T47D (cell line): ENCODE measurements around the gene STIM2.

Experiments used
- DNase-seq, 2 experiments: peaks; one replicate each; pipeline versions ENCODE4 v3.0.0 to v3.0.0-alpha.2; 2011 to 2012; ENCODE audit warnings: low read depth in 1 of 2, low spot score in 1 of 2
- JUND ChIP-seq: IDR thresholded peaks from 2 replicates; pipeline ENCODE4 v1.6.1; 2012; ENCODE audit warnings: low read depth
- in situ Hi-C: cut with HindIII; loops from 2 replicates; pipeline ENCODE4 v1.10.0; 2016; ENCODE audit warnings: low sequenced_read_pairs, low pct_unique_long_range_greater_than_20kb

STIM2 gene

DNA sequence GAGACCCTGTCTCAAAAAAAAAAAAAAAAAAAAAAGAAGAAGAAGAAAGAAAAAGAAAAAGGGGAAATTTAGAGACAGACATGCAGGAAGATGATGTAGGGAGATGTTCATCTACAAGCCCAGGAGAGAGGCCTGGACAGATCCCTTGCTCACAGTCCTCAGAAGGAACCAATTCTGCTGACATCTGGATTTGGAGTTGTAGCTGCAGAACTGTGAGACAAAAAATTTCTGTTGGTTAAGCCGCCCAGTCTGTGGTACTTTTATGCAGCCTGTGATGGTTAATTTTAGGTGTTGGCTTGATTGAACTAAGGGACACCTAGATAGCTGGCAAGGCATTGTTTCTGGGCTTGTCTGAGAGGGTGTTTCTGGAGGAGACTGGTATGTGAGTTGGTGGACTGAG lies 10.1 kb upstream of the STIM2 start:
- no peak for TF ChIP-seq JUND
- DNase-seq = no peak
- in situ Hi-C loops = no loop called here

DNA sequence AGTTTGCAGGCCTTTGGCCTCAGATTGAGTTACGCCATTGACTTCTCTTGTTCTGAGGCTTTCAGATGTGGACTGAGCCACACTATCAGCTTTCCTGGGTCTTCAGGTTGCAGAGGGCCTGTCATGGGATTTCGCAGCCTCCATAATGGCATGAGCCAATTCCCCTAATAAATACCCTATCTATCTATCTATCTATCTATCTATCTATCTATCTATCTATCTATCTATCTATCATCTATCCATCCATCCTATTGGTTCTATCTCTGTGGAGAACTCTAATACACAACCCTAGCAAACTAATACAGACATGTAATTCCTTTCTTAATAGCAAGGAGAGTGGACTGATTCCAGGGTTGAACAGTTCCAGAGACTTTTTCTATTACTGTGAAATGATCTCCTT lies 9.5 kb upstream of the STIM2 start:
- in situ Hi-C loops = no loop called here
- TF ChIP-seq JUND = no peak
- no peak for DNase-seq

DNA sequence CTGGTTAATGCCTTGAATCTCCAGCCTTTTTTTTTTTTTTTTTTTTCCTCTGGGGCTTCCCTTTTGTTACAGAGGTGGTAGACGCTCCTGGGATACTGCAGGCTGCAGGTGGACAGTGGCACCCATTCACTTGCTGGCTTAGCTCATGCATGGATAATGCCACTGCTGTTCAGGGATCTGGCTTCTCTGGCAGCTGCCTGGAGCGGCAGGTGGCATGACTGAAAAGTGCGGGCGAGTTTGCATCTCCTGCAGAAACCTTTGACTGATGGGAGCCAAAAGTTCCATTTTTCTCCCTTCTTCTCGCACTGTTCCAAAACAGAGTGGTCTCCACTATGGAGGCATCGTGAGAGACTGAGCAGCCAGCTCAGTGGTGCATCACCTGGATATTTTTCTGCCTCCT lies 5.9 kb upstream of the STIM2 start:
- in situ Hi-C loops = no loop called here
- DNase-seq = no peak
- TF ChIP-seq JUND = no peak

DNA sequence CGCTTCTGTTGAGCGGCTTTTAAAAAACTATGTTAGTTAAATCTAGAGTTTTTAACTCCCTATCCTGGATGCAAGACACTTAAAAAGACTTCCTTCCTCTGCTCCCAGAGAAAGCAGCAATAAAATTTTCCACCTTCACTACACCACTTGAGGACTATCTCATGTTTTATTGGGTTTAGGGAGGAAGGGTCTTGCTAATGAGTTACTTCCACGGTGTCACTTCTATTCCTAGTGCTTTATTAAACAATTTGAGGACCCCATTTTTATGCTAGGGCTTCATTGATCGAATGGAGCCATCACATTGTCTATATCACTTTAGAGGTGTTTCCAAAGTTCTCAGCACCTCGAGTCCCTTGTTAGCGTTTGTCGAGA lies 3.7 kb upstream of the STIM2 start:
- TF ChIP-seq JUND = no peak
- DNase-seq = no peak
- in situ Hi-C loops = no loop called here

DNA sequence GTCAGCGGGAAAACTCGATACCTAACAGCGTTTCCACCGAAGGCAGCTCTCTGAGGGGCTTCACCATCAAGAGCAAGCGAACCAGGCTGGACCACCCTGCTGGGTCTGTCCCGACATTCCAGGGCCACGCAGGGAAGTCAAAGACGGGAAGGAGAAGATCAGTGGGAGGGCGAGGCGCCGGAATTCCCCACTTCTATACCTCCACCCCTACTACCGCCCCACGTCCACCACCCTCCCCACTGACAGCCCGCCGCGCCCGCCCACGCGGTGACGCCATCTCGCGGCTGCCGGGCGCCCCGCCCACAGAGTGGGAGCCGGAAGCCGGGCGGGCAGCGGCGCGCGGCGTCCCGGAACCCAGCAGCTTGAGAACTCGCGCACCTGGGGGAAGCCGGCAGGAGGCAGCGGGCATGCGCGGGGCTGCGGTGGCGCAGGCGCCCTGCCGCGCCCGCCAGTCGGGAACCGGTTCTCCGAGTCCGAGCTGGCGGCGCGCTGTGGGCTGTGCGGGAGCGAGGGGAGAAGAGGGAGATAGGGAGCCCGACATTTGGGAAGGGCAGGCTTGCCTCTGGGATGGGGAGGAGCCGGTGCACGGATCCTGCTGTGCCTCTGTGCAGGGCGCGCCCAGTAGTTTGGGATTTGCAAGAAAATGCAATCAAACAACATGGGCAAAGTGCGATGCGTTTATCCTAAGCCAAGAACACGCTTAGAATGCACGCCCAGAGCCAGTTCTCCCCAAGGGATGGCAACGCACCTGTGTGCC lies 3.2 kb upstream of the STIM2 start:
- TF ChIP-seq JUND = no peak
- in situ Hi-C loops = no loop called here
- peak; percentile 59 to 92 for DNase-seq

GRCh38 chr4:26858035-26858918 lies 2.4 kb upstream of the STIM2 start:
- DNase-seq = peak in 1 of 2 experiments; percentile 30
- TF ChIP-seq JUND = no peak
- in situ Hi-C loops = no loop called here

DNA sequence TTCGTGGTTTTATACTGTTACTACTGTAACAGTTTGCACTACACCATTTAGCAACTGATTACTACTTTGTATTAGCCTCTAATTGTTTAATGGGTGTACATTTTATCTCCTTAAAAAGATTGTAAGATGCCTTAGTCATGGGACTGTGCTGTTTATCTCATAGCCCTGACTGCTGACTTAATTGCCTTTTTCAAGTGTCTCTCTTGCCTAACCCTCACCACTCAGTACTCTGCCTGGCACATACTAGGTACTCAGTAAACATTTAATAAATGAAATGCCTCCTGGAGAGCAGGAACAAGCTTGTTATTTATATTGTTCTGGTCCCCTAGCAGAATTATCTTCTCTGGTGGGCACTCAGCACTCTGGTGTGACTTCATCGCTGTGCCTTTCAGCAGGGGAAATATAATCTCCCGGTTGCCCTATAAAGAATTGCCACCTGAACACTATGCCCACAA lies 1.7 kb upstream of the STIM2 start:
- no peak for DNase-seq
- in situ Hi-C loops = no loop called here
- TF ChIP-seq JUND = no peak

- peak in 1 of 2 experiments; percentile 30 for DNase-seq
- no peak for TF ChIP-seq JUND
- in situ Hi-C loops = no loop called here
Measured at GRCh38 chr4:26859762-26860156, 882 bp upstream of the STIM2 start.

- DNase-seq = peak in 1 of 2 experiments; percentile 58
- no peak for TF ChIP-seq JUND
- in situ Hi-C loops = no loop called here
Measured at GRCh38 chr4:26860922-26861433, 337 bp downstream of the STIM2 start.

DNA sequence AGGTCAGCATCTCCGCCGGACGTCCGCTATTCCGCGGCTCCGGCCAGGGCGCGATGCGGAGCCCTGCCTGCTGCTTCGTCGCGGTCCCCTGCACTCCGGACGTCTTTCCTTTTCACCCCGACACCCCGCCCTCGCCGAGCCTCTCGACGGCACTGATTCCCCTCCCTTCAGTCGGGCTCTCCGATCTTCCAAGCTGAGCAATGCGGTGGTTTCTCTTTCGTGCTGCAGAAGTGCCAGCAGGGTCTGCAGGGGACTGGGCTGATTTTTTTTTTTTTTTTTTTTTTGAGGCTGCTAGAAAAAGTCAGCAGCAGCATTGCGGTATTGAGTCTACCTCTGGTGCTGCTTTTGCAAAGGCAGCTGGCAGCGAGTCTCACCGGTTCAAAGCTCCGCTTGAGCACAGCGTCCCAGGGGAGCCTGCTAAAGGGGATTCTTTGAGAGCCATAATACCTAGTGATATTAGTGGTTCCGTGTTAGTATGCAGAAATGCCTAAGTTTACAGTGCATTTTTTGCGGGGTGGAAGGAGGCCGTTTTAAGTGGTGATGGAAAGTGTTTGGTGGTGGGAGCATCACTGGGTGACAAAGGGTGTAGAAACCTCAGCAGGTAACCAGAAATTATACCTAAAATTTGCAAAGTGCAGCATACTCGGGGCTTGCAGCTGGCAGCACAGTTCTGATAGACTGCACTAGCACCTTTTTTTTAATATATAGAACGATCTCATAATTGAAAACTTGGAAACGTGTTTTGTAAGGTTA lies 969 bp downstream of the STIM2 start:
- TF ChIP-seq JUND = no peak
- in situ Hi-C loops = no loop called here
- DNase-seq = peak in 1 of 2 experiments; percentile 62

GRCh38 chr4:26862381-26862915 lies 1.8 kb downstream of the STIM2 start:
- in situ Hi-C loops = no loop called here
- no peak for DNase-seq
- TF ChIP-seq JUND = no peak

DNA sequence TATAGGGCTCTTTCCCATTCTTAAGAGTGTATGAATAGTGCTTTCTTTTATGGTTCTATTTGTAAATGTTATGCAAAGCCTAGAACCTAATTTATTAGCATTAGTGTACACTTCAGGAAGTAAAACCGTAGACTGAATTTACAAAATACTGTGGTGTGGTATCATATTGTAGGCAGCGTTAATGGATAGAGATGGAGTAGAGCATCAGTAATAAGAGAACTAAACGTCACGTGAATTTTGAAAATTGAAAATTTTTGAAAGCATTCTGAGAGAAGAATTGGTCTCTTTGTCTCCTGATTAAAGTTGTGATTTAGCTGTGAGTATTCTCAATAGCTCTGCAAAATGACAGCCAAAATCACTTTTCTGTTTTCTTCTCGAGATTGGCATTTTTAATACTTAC lies 2.9 kb downstream of the STIM2 start:
- no peak for TF ChIP-seq JUND
- DNase-seq = no peak
- in situ Hi-C loops = no loop called here
